SHP77 (cell line): ENCODE measurements around the gene PECR.
"Not testable (repeated sequence)": the region's sequence is repeated elsewhere in the genome, so short reads cannot be mapped to it uniquely, and the experiment has no call there.

Experiments
- DNase-seq, 2 experiments: peaks; one replicate each; lab custom pipeline; 2025; lab: John Stamatoyannopoulos, UW

PECR gene

GRCh38 chr2:216029416-216030129, 52.0 kb downstream of the PECR start:
- no peak for DNase-seq

GRCh38 chr2:216024779-216025336, 56.8 kb downstream of the PECR start:
- DNase-seq, result no peak

DNA sequence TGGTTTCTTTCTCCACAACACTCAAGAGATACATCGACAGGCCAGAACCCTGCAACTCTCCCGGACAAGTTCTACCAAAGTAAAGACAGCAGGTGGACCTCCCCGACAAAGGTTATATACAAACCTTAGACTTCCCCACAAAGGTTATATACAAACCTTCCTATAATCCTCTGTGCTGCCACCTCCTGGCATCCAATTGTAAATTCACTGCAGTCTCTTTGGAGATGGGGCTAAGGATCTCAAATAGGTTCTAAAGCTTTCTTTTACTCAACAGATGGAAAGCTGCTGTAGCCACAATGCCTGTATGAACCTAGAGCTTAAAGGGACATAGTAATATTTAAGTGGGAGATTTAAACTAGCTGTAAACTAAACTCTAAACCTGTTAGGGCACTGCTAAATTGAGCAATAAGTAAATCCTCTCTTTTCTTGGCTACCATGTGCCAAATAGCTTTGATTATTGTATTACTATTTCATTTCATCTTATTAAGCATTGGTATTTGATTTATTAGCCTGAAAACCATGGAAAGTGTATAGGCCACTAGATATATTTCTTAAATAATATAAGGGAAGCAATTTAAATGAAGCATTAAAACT, 58.5 kb downstream of the PECR start:
- peak; percentile 17 to 56 for DNase-seq

GRCh38 chr2:216021768-216022565, 59.6 kb downstream of the PECR start:
- DNase-seq, result no peak

- DNase-seq, result no peak
These were observed 62.9 kb downstream of the PECR start for GRCh38 chr2:216018709-216019108.

DNA sequence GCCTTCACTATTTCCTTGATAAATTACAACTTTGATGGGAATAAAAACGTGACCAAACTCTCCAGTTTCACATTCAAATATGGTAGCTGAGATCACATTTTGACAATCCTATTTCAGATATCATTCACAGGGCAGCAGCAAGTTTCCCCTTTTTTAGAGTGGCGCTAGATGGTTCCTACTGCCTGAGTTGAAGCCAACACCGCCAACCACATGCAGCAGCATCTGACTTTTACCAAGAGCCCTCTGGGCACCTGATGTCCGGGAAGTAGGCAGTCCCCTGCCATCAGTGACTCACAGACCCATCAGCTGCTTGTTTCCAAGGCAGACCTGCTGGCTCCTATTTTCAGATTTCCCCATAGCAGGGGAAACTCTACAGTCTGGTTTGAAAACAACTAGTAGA, 64.2 kb downstream of the PECR start:
- peak; percentile 39 to 74 for DNase-seq

DNA sequence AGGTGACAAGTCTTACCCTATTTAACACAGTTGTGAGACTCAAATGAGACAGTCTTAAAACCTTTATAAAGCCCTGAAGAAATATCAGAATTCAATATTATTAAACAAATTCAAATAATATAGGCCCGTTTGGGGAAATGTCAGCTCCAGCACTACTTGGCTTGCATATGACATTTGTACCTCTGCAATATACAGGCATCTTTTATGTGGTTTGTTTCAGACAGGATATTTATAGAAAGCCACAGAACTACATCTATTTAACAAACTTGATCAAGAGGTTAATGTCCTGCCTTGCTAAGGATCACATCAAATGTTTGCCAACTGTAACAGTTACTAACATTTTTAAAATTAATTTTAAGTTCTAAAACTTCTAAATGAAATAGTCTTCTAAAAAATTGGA, 65.0 kb downstream of the PECR start:
- no peak for DNase-seq

DNA sequence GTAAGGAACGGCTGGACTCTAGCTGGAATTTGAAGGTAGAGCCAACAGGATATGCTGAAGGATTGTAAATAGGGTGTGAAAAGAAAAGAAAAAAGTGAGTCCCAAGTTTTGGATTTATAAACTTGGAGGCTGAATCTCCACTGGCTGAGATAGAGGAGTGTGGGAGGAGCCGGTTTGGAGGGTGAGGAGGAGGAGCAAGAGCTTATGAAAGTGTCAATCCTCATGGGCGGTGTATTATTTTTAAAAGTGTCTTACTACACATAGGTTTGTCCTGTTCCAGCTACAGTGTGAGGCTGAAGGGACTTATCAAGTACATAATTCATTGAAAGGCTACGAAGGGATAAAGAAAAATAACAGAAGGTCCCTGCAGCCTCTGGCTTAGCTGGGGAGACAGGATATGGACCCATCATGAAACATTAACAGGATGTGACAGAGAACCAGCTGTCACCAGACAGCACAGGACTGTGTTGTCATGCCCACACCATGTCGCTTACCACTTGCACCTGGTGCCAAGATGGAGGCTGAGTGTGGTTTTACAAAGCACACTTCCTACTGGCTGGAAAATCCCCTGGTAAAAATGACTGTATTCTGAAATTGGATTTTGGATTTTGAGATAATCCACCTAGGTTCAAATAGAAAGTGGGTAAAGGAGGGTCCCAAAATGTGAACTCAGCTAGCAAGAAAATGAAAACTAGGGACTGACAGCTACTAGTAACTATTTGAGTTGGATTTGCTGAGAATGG, 65.7 kb downstream of the PECR start:
- DNase-seq, result peak; percentile 53 to 84

- no peak for DNase-seq
These were observed 66.6 kb downstream of the PECR start for GRCh38 chr2:216014986-216015385.

DNA sequence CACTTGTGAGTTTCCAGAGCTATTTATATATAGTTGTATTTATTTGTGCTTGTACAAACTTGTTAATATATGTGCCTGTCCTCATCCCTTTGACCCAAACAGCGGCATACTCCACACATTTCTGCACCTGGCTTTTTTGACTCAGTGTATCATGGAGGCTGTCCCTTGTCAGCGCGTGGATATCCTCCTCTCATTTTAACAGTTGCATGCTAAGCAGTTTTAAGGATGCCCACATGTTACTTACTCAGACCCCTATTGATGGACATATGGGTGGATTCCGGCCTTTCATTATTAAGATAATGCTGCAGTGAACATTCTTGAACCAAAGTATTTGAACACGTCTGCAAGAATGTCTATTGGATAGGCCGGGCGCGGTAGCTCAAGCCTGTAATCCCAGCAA, 67.6 kb downstream of the PECR start:
- no peak for DNase-seq

- DNase-seq, result peak; percentile 78 to 80
These were observed 68.3 kb downstream of the PECR start, which contains the start of gene MREG for GRCh38 chr2:216013080-216013909. MREG (minus strand) TSS chr2:216013551; CDS start chr2:216013327, 224 bp downstream.

DNA sequence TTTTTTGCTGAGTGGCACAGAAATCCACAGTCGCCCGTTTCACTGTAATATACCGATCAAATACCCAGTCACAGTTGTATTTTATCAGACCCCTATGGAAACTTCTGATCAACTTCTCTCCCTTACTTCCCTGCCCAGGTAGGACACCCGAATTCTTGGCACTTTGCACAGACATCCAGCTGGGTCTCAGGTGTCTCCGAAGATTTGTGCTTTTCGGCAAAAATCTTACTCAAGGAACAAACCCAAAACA, 68.9 kb downstream of the PECR start:
- no peak for DNase-seq

DNA sequence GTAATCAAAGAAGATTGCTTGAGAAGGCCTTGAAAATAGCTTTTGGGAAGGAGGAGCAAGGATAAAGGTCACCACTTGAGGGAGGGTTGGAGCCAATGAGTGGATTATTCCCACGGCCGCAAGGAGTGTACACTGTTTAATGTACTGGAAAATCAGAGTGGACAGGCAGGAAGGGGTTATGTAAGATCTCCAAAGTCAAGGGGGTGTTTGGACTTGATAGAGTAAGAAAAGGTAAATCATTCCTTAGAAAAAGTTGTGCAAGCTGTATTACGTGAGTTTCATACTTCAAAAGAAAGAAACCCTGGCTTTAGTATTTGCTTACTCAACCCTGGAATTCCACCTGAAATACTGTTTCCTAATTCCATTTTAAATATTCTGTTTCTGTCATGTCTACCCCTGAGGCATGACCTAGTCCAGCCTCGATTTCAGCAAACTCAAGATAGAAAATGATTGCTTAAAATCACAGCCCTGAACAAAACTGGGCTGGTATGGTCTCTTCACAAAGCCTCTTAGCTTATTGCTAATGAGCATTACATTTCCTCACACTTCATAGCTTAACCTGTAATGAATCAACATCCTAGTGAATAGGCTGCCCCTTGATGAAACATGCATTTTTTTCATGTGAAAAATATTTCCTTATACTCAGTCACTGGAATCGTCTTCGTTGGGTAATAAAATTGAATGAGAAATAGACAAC, 69.3 kb downstream of the PECR start:
- no peak for DNase-seq

DNA sequence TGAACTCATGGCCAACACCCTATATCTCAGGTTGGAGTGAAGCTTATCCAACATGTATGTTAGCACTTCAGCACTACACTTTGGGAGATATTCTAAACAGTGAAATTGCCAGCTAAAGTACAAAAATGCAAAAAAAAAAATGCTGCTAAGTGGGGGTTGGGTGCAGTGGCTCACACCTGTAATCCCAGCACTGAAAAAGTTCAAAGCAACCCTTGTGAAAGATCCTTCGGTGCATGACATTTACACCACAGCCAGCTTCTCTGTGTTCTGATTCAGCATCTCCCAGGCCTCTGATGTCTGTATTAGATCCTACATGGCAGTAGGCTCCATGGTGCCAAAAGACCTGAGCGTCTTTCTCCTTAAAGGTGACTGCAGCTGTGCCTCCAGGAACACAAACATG, 72.4 kb downstream of the PECR start:
- DNase-seq, result not testable (repeated sequence)

DNA sequence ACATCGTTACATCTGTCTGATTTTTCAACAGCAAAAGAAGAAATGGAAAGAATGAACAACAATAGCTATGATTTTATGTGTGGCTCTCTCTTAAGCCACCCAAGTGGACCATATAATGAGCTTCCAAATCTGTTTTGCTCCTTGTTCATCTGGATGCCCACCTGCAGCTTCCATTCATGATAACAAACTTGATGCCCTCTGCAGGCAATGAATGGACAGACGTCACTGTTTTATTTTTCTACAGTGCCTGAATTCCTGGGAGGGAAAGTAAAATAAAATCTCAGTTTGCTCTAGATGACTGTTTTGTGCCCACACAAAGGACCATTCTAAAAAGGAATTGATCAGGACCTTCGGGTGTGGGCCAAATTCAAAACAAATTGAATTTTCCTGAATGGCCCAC, 73.2 kb downstream of the PECR start:
- no peak for DNase-seq

- DNase-seq, result no peak
These were observed 75.4 kb downstream of the PECR start for GRCh38 chr2:216006164-216006663.

- DNase-seq, result no peak
These were observed 76.8 kb downstream of the PECR start for GRCh38 chr2:216004697-216005283.

- no peak for DNase-seq
These were observed 77.5 kb downstream of the PECR start for GRCh38 chr2:216003876-216004696.

- no peak for DNase-seq
These were observed 78.9 kb downstream of the PECR start for GRCh38 chr2:216002693-216003092.
